Kidney (tissue), 14 donors: ENCODE measurements around the gene TNK2. TPM values are rescaled to one million over a fixed set of nuclear protein-coding genes. Genes with fewer than 3 reads are reported as not detected.
"Not testable (repeated sequence)": the region's sequence is repeated elsewhere in the genome, so short reads cannot be mapped to it uniquely, and the experiment has no call there.

Experiments
- DNase-seq, 5 donors: peaks; one replicate each; pipeline ENCODE4 v3.0.0-alpha.2; 2013 to 2020
- FAIRE-seq: peaks from 2 replicates; lab custom pipeline; 2012; peaks lifted over from hg19 to GRCh38; lab: Jason Lieb, UNC
- H3K27ac ChIP-seq, 2 donors: one replicate each; pipeline ENCODE4 v1.7.0; 2013; ENCODE audit warnings: low read depth in 2 of 2, low read length in 2 of 2, inconsistent platforms in 1 of 2
- H3K27me3 ChIP-seq: one replicate; pipeline ENCODE4 v1.7.1; 2013; ENCODE audit warnings: low read length, inconsistent platforms; ENCODE audit not compliant: control insufficient read depth, insufficient read depth
- H3K36me3 ChIP-seq, 3 donors: one replicate each; pipeline versions ENCODE4 v1.7.0 to v1.7.1; 2013; ENCODE audit warnings: low read length in 3 of 3, control low read depth in 1 of 3, inconsistent platforms in 1 of 3; ENCODE audit not compliant: insufficient read depth in 3 of 3, control insufficient read depth in 2 of 3
- H3K4me1 ChIP-seq, 3 donors: one replicate each; pipeline versions ENCODE4 v1.7.0 to v1.7.1; 2013; ENCODE audit warnings: low read length in 3 of 3, inconsistent platforms in 1 of 3, low read depth in 1 of 3; ENCODE audit not compliant: control insufficient read depth in 2 of 3, insufficient read depth in 2 of 3
- H3K4me3 ChIP-seq, 3 donors: one replicate each; pipeline versions ENCODE4 v1.7.0 to v1.8.1; 2013; ENCODE audit warnings: low read length in 3 of 3, control low read depth in 1 of 3, inconsistent platforms in 1 of 3
- H3K9ac ChIP-seq, 3 donors: one replicate each; pipeline versions ENCODE4 v1.7.0 to v1.7.1; 2013; ENCODE audit warnings: low read length in 3 of 3, control low read depth in 1 of 3, inconsistent platforms in 1 of 3
- H3K9me3 ChIP-seq, 3 donors: one replicate each; pipeline versions ENCODE4 v1.7.0 to v1.7.1; 2013; ENCODE audit warnings: low read length in 3 of 3, control low read depth in 1 of 3, inconsistent platforms in 1 of 3; ENCODE audit not compliant: control insufficient read depth in 2 of 3, insufficient read depth in 1 of 3
- intact Hi-C: fragments of 100-400 bp; cut with DNase I; formaldehyde crosslinking; loops from one replicate; pipeline ENCODE4 v1.11.1; 2022
- polyA plus RNA-seq: library from polyadenylated mRNA; stranded (reverse); fragments of 350-450 nt; fragmentation: Illumina TruSeq; extraction: RNeasy Lipid Tissue Mini Kit (QIAGEN cat#74804); gene quantifications from one replicate; pipeline ENCODE4 v1.2.3, GENCODE V29; 2014; ENCODE audit warnings: low read depth, low replicate concordance; ENCODE audit not compliant: insufficient read depth
- total RNA-seq: library from RNA; stranded (reverse); fragmentation: NEBNext Ultra II Directional; extraction: Animal tissue kit (Norgen Biotek cat#: 25700); gene quantifications from one replicate; pipeline ENCODE4 v1.2.1, GENCODE V29; 2021
- TF ChIP-seq, protein P1 (sequence below): IDR thresholded peaks from 3 replicates; pipeline ENCODE4 v1.5.1; 2012; ENCODE audit warnings: mild to moderate bottlenecking, moderate library complexity, borderline replicate concordance; ENCODE audit not compliant: insufficient read depth; ENCODE audit errors: extremely low read depth
- donor health status: control.
- donor health status: control.
- donor health status: control.
- donor health status: control.
- donor health status: control.
- donor health status: DM: yes; HTN: yes; CAD: no.
- donor health status: Normal renal cell carcinoma (clear cell type).

Gene TNK2
- total and polyA plus RNA-seq, 2 donors from 2014 or later = 14.7 to 42.5 TPM

DNA sequence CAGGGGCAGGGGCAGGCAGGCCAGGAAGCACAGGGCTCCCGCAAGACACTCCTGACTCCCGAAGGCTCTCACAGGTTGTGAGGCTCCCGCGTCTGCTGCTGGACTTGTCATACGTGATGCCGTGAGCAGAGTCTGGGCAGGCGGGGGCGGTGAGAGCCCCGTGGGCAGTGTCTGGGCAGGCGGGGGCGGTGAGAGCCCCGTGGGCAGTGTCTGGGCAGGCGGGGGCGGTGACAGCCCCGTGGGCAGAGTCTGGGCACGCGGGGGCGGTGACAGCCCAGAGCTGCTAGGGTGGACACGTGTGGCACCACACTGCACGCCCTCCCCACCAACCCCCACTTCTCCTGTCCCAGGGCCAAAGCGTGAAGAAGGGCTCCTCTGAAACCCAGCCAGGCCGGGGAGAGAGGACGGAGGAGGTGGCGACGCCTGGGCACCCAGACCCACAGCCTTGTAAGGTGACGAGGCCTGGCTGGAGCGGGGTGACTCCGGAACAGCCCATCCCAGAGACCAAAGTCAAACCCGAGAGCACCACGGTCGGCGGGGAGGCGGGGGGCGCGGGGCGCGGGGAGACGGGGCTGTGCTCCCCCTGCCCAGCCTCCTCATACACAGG is 35.0 kb downstream of the TNK2 start:
- no peak overlapping the region for H3K9ac ChIP-seq
- no peaks in the 10 kb centered on the region for H3K27me3 ChIP-seq
- FAIRE-seq (no peak), DNase-seq (peak in 1 of 5 donors; percentile 71)
- H3K9me3 ChIP-seq = no peaks in the 10 kb centered on the region
- no peaks in the 10 kb centered on the region for H3K4me1 ChIP-seq
- no peaks in the 10 kb centered on the region for H3K36me3 ChIP-seq
- no peak overlapping the region for H3K27ac ChIP-seq
- intact Hi-C loops = no loop called here
- no peak overlapping the region for H3K4me3 ChIP-seq
- TF ChIP-seq, protein P1, sequence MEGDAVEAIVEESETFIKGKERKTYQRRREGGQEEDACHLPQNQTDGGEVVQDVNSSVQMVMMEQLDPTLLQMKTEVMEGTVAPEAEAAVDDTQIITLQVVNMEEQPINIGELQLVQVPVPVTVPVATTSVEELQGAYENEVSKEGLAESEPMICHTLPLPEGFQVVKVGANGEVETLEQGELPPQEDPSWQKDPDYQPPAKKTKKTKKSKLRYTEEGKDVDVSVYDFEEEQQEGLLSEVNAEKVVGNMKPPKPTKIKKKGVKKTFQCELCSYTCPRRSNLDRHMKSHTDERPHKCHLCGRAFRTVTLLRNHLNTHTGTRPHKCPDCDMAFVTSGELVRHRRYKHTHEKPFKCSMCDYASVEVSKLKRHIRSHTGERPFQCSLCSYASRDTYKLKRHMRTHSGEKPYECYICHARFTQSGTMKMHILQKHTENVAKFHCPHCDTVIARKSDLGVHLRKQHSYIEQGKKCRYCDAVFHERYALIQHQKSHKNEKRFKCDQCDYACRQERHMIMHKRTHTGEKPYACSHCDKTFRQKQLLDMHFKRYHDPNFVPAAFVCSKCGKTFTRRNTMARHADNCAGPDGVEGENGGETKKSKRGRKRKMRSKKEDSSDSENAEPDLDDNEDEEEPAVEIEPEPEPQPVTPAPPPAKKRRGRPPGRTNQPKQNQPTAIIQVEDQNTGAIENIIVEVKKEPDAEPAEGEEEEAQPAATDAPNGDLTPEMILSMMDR = no peak

- DNase-seq (no peak), FAIRE-seq (no peak)
- no peaks in the 10 kb centered on the region for H3K9me3 ChIP-seq
- TF ChIP-seq, protein P1 = no peak
- H3K27ac ChIP-seq = no peak overlapping the region
- no peaks in the 10 kb centered on the region for H3K27me3 ChIP-seq
- H3K36me3 ChIP-seq = no peaks in the 10 kb centered on the region
- H3K4me3 ChIP-seq = no peak overlapping the region
- intact Hi-C loops = no loop called here
- H3K4me1 ChIP-seq = no peaks in the 10 kb centered on the region
- no peak overlapping the region for H3K9ac ChIP-seq
These were observed 35.6 kb downstream of the TNK2 start for GRCh38 chr3:195872800-195873199.

DNA sequence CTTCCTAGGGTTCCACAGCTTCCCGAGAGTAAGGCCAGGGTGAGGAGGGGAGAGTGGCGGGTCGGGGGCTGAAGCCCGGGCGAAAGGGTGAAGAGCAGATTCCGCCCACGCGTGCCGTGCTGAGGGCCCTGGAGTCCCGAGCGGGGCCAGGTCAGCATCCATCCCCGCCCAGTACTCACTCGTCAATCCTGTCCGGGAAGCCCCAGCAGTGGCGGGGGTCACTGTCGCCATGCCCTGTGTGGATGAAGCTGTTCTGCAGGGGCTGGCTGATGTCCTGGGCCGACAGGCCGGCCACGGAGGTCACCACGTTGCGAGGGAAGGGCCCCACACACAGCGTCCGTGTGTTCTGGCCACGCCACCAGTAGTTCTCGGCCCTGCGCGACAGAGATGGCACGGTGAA is 36.3 kb downstream of the TNK2 start:
- H3K27me3 ChIP-seq = no peaks in the 10 kb centered on the region
- FAIRE-seq (no peak), DNase-seq (no peak)
- TF ChIP-seq, protein P1 = no peak
- intact Hi-C loops = no loop called here
- peaks cover 0 to 1% (median 0%) of the 10 kb centered on the region in 3 donors for H3K36me3 ChIP-seq
- no peak overlapping the region for H3K9ac ChIP-seq
- H3K9me3 ChIP-seq = no peaks in the 10 kb centered on the region
- no peaks in the 10 kb centered on the region for H3K4me1 ChIP-seq
- no peak overlapping the region for H3K4me3 ChIP-seq
- H3K27ac ChIP-seq = no peak overlapping the region

DNA sequence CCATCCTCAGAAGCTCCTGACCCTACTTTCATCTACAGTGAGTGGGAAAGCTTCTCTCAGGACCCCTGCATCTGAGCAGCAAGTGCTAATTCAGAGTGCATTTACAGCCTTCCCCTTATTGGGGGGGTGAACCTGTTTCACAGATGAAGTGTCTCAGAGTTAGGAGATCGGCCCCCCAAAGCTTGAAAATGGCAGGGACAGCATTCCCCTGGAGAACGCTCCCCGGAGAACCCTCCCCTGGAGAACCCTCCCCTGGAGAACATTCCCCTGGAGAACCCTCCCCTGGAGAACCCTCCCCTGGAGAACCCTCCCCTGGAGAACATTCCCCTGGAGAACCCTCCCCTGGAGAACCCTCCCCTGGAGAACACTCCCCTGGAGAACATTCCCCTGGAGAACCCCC is 36.7 kb downstream of the TNK2 start:
- H3K9ac ChIP-seq, H3K4me3 ChIP-seq, H3K27ac ChIP-seq, H3K4me1 ChIP-seq, H3K36me3 ChIP-seq, H3K9me3 ChIP-seq, H3K27me3 ChIP-seq, intact Hi-C loops, DNase-seq, FAIRE-seq: not testable (repeated sequence)
